ENCODE data around the gene TTC38.

GRCh38 chr22:46338636-46339035, 70.8 kb downstream of the TTC38 start:
- no peak for TF ChIP-seq EZH2phosphoT487 (IDR thresholded peaks at IDR 0.05; ENCODE audit: borderline replicate concordance)
- TF ChIP-seq, protein P1, sequence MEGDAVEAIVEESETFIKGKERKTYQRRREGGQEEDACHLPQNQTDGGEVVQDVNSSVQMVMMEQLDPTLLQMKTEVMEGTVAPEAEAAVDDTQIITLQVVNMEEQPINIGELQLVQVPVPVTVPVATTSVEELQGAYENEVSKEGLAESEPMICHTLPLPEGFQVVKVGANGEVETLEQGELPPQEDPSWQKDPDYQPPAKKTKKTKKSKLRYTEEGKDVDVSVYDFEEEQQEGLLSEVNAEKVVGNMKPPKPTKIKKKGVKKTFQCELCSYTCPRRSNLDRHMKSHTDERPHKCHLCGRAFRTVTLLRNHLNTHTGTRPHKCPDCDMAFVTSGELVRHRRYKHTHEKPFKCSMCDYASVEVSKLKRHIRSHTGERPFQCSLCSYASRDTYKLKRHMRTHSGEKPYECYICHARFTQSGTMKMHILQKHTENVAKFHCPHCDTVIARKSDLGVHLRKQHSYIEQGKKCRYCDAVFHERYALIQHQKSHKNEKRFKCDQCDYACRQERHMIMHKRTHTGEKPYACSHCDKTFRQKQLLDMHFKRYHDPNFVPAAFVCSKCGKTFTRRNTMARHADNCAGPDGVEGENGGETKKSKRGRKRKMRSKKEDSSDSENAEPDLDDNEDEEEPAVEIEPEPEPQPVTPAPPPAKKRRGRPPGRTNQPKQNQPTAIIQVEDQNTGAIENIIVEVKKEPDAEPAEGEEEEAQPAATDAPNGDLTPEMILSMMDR (conservative IDR thresholded peaks at IDR 0.05; ENCODE audit: low read length) = no peak
